NT2/D1 (cell line): ENCODE measurements around the gene TBC1D22B.

ENCODE experiments used
- SUZ12 ChIP-seq: IDR thresholded peaks from 2 replicates; pipeline ENCODE4 v1.6.1; 2011; ENCODE audit not compliant: insufficient read length, insufficient read depth; ENCODE audit errors: extremely low read depth
- YY1 ChIP-seq: IDR thresholded peaks from 2 replicates; pipeline ENCODE4 v1.6.1; 2011; ENCODE audit not compliant: insufficient read length, insufficient read depth
- ZNF274 ChIP-seq: IDR thresholded peaks from 2 replicates; pipeline ENCODE4 v1.6.1; 2011; ENCODE audit warnings: mild to moderate bottlenecking, low read depth, low read length

- no peak for TF ChIP-seq ZNF274
- TF ChIP-seq YY1, result peak; percentile 92
- TF ChIP-seq SUZ12, result no peak
These were observed at the start of gene TBC1D22B, which contains the start of gene TMEM217 for GRCh38 chr6:37257634-37258404.
